Upper lobe of left lung (tissue), 6 donors: ENCODE measurements around the gene SIK2. TPM values are rescaled to one million over a fixed set of nuclear protein-coding genes. Genes with fewer than 3 reads are reported as not detected.

ENCODE experiments used
- ATAC-seq, 2 donors: fragments of 200-7000 bp; cut with Tn5 transposase; one replicate each; pipeline ENCODE4 v1.9.1; 2022; ENCODE audit warnings: mild to moderate bottlenecking in 2 of 2, moderate library complexity in 2 of 2; ENCODE audit not compliant: low FRiP score in 2 of 2
- DNase-seq, 2 donors: peaks; one replicate each; pipeline ENCODE4 v3.0.0-alpha.2; 2019 to 2020
- H3K27ac ChIP-seq, 4 donors: fragments of 200-600 bp; sonication (generic); one replicate each; pipeline ENCODE4 v1.5.1; 2016 to 2019
- H3K27me3 ChIP-seq, 4 donors: fragments of 200-600 bp; sonication (generic); one replicate each; pipeline ENCODE4 v1.5.1; 2017 to 2019
- H3K36me3 ChIP-seq, 4 donors: fragments of 200-600 bp; sonication (generic); one replicate each; pipeline ENCODE4 v1.5.1; 2016 to 2019
- H3K4me1 ChIP-seq, 4 donors: fragments of 200-600 bp; sonication (generic); one replicate each; pipeline ENCODE4 v1.5.1; 2018 to 2019
- H3K4me3 ChIP-seq, 4 donors: fragments of 200-600 bp; sonication (generic); one replicate each; pipeline ENCODE4 v1.5.1; 2017 to 2019; ENCODE audit warnings: mild to moderate bottlenecking in 2 of 4, moderate library complexity in 1 of 4
- H3K9me3 ChIP-seq, 4 donors: fragments of 200-600 bp; sonication (generic); one replicate each; pipeline ENCODE4 v1.5.1; 2018 to 2019
- EP300 ChIP-seq, 4 donors: sonication (generic); formaldehyde crosslinking; IDR thresholded peaks; one replicate each; pipeline ENCODE4 v1.5.1; 2017; ENCODE audit warnings: antibody characterized with exemption in 4 of 4, control low read depth in 2 of 4
- POLR2A ChIP-seq, 4 donors: fragments of 450-650 bp; IDR thresholded peaks; one replicate each; pipeline ENCODE4 v1.5.1; 2016 to 2017; ENCODE audit warnings: antibody characterized with exemption in 4 of 4, mild to moderate bottlenecking in 2 of 4
- POLR2AphosphoS5 ChIP-seq, 2 donors: sonication (generic); formaldehyde crosslinking; IDR thresholded peaks; one replicate each; pipeline ENCODE4 v1.5.1; 2017; ENCODE audit warnings: antibody characterized with exemption in 2 of 2
- WGBS, 2 donors: methylation state at CpG; one replicate each; pipeline ENCODE4 v1.1.5; 2017 to 2018; 5-methylcytosine and 5-hydroxymethylcytosine counted together
- total RNA-seq, 6 donors: library from RNA; depleted of rRNA in 4 of 6; stranded (reverse); fragments of >200 nt in 4 of 6; gene quantifications; one replicate each; pipeline versions ENCODE4 v1.1.0 to v1.2.1, GENCODE V29; 2016 to 2021
- TF ChIP-seq, protein P1 (sequence below), 6 experiments: fragments of 450-650 bp in 4 of 6; fragments of 200-600 bp in 2 of 6; sonication (generic) in 2 of 6; IDR thresholded peaks; one replicate each; pipeline ENCODE4 v1.5.1; 2016 to 2019; ENCODE audit warnings: antibody characterized with exemption in 6 of 6
- donor health status: DM: no; HTN: no; CAD: no; lungs with moderate emphysema.
- donor health status: DM: no; HTN: yes; CAD: no; lungs with severe emphysema.

The SIK2 gene
- total RNA-seq, 6 donors from 2014 or later = 23.0 to 35.9 (median 27.6) TPM

- H3K27me3 ChIP-seq = no peaks in the 10 kb centered on the region
- H3K36me3 ChIP-seq = peaks cover 0 to 32% (median 0%) of the 10 kb centered on the region in 4 donors
- no peaks in the 10 kb centered on the region for H3K4me1 ChIP-seq
- H3K27ac ChIP-seq = no peak overlapping the region
- H3K4me3 ChIP-seq = no peak overlapping the region
- ATAC-seq = no peak
- DNase-seq = no peak
- H3K9me3 ChIP-seq = no peaks in the 10 kb centered on the region
- WGBS, 2 donors = 86 to 88% methylated on average over 10 of the region's 10 CpGs
- TF ChIP-seq POLR2A (IDR thresholded peaks at IDR 0.05) (no peak), EP300 (IDR thresholded peaks at IDR 0.05) (no peak), POLR2AphosphoS5 (IDR thresholded peaks at IDR 0.05) (no peak)
- TF ChIP-seq, protein P1, sequence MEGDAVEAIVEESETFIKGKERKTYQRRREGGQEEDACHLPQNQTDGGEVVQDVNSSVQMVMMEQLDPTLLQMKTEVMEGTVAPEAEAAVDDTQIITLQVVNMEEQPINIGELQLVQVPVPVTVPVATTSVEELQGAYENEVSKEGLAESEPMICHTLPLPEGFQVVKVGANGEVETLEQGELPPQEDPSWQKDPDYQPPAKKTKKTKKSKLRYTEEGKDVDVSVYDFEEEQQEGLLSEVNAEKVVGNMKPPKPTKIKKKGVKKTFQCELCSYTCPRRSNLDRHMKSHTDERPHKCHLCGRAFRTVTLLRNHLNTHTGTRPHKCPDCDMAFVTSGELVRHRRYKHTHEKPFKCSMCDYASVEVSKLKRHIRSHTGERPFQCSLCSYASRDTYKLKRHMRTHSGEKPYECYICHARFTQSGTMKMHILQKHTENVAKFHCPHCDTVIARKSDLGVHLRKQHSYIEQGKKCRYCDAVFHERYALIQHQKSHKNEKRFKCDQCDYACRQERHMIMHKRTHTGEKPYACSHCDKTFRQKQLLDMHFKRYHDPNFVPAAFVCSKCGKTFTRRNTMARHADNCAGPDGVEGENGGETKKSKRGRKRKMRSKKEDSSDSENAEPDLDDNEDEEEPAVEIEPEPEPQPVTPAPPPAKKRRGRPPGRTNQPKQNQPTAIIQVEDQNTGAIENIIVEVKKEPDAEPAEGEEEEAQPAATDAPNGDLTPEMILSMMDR (IDR thresholded peaks at IDR 0.05) = no peak
Observed at GRCh38 chr11:111562692-111563389, 39.4 kb upstream of the SIK2 start.

DNA sequence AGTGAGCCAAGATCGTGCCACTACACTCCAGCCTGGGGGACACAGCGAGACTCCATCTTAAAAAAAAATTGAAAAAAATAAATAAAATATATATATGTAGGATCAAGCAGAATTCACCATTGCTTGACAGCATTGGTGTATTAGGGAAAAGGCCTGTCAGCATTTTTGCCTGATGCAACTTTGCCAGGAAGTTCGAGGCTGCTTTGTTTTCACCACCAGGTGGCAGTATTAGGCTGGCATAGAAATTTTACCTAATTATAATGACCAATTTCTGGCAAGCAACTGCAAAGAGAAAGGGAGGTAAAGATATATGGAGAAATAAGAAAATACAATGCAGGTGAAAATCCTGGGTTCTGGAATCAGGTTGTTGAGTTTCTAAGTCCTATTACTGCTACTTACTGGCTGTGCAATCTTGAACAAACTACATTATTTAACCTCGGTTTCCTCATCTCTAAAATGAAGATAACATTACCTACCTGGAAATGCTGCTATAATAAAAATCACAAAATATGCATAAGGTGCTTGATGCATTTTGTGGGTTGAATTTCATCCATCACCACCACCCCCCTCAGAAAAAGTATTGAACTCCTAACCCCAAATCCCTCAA, 37.0 kb upstream of the SIK2 start:
- whole genome bisulfite sequencing, 2 donors = 68 to 69% methylated on average over 4 of the region's 4 CpGs

DNA sequence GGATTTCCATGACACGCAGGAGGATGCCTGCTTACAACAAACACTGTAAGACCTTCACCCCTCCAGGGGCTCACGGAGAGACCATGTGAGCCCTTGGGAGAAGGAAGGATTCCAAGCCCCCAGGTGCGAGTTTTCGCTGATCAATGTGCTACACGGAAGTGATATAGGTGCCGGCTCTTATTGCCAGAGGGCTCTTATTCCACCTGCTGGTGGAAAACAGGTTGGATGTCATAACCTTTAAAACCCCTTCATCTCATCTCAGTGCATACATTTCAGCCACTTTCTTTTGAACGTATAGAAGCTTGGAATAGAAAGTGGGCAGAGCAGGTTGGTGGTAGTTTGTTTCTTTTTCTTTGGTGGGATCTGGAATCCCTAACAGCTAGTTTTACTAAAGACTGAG, 35.9 kb upstream of the SIK2 start:
- ATAC-seq (no peak), DNase-seq (no peak)
- WGBS, 2 donors = 81 to 86% methylated on average over 7 of the region's 7 CpGs
- TF ChIP-seq, protein P1 (IDR thresholded peaks at IDR 0.05) = no peak
- TF ChIP-seq POLR2A (IDR thresholded peaks at IDR 0.05) (no peak), EP300 (IDR thresholded peaks at IDR 0.05) (no peak), POLR2AphosphoS5 (IDR thresholded peaks at IDR 0.05) (no peak)
- H3K27ac ChIP-seq = no peak overlapping the region
- peaks cover 0 to 6% (median 0%) of the 10 kb centered on the region in 4 donors for H3K36me3 ChIP-seq
- H3K4me3 ChIP-seq = no peak overlapping the region
- no peaks in the 10 kb centered on the region for H3K27me3 ChIP-seq
- H3K4me1 ChIP-seq = peaks cover 0 to 4% (median 0%) of the 10 kb centered on the region in 4 donors
- no peaks in the 10 kb centered on the region for H3K9me3 ChIP-seq

More for the DNA sequence above, 37.0 kb upstream of the SIK2 start:
- no peaks in the 10 kb centered on the region for H3K4me1 ChIP-seq
- H3K27ac ChIP-seq = no peak overlapping the region
- DNase-seq (peak in 1 of 2 donors; percentile 44), ATAC-seq (peak in 1 of 2 donors; percentile 77)
- H3K9me3 ChIP-seq = no peaks in the 10 kb centered on the region
- TF ChIP-seq, protein P1 (IDR thresholded peaks at IDR 0.05) = peak; percentile 67 to 86 (median 80)
- TF ChIP-seq EP300 (IDR thresholded peaks at IDR 0.05) = no peak
- peaks cover 0 to 15% (median 0%) of the 10 kb centered on the region in 4 donors for H3K36me3 ChIP-seq
- no peaks in the 10 kb centered on the region for H3K27me3 ChIP-seq
- no peak overlapping the region for H3K4me3 ChIP-seq

GRCh38 chr11:111569476-111569875, 32.8 kb upstream of the SIK2 start:
- 56 to 71% methylated on average over 4 of the region's 4 CpGs for WGBS, 2 donors
- Histone ChIP-seq H3K27me3 (no peaks in the 10 kb centered on the region), H3K9me3 (no peaks in the 10 kb centered on the region), H3K4me1 (peaks cover 0 to 9% (median 3%) of the 10 kb centered on the region in 4 donors), H3K36me3 (no peaks in the 10 kb centered on the region), H3K27ac (no peak overlapping the region), H3K4me3 (no peak overlapping the region)
- DNase-seq = no peak
- ATAC-seq = no peak
- TF ChIP-seq, protein P1 (IDR thresholded peaks at IDR 0.05) = no peak
- TF ChIP-seq POLR2A (IDR thresholded peaks at IDR 0.05) (no peak), EP300 (IDR thresholded peaks at IDR 0.05) (no peak), POLR2AphosphoS5 (IDR thresholded peaks at IDR 0.05) (no peak)
